ENCODE results near the gene MAL. TPM values are rescaled to one million over a fixed set of nuclear protein-coding genes. Genes with fewer than 3 reads are reported as not detected.

The MAL gene
- total and polyA plus RNA-seq, 2 of the 8 experiments (the other 6 are each of a cell fraction or from before 2014, with no cell fraction given), result not detected

DNA sequence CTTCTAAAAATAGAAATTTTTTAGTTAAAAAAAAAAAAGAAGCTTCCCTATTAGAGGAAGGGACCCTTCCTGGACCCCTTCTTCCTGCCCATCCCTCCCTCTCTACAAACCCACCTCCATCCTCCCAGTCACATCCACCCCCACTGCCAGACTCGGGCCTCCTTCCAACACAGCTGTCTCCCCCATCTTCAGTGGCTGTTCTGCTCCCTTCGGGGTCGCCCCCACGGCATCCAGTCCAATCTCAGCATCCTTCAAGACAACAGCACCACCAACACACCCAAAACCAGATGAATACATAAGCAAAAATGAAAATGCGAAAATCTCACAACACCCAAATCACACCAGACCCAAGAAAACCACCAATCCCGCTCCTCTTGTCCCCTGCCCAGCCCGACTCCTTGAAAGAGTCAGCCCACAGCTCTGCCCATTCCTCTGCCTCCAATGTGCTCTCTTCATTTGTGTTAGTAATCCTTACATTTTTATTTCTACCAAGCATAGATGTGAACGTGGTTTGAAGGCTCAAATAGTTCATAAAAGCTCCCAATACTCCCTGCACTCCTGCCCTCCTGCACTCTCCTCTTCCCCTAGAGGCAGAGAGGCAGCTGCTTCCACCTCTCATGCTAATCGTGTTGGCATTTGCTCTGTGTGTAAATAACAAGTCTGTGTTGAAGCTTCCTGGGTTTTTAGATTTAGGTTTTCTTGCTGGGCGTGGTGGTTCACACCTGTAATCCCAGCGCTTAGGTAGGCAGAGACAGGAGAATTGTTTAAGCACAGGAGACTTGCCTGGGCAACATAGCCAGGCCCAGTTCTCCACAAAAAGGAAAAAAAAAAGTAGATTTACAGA lies 37.0 kb downstream of the MAL start (continued):
- TF ChIP-seq KDM5A (IDR thresholded peaks at IDR 0.05; ENCODE audit: low read length), result no peak
- TF ChIP-seq, protein P1, sequence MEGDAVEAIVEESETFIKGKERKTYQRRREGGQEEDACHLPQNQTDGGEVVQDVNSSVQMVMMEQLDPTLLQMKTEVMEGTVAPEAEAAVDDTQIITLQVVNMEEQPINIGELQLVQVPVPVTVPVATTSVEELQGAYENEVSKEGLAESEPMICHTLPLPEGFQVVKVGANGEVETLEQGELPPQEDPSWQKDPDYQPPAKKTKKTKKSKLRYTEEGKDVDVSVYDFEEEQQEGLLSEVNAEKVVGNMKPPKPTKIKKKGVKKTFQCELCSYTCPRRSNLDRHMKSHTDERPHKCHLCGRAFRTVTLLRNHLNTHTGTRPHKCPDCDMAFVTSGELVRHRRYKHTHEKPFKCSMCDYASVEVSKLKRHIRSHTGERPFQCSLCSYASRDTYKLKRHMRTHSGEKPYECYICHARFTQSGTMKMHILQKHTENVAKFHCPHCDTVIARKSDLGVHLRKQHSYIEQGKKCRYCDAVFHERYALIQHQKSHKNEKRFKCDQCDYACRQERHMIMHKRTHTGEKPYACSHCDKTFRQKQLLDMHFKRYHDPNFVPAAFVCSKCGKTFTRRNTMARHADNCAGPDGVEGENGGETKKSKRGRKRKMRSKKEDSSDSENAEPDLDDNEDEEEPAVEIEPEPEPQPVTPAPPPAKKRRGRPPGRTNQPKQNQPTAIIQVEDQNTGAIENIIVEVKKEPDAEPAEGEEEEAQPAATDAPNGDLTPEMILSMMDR (IDR thresholded peaks at IDR 0.05; ENCODE audit: control extremely low read depth in 1 of 3, insufficient read depth in 1 of 3, low read depth in 1 of 3, low read length in 3 of 3), result no peak

Measured in H1 (cell line).